ENCODE measurements around the gene HBE1. TPM values are rescaled to one million over a fixed set of nuclear protein-coding genes. Genes with fewer than 3 reads are reported as not detected.
A peak's percentile ranks its signal among the peaks of the same experiment; 100 is the strongest.

The HBE1 gene
- total and polyA plus RNA-seq, 10 of the 15 experiments (the other 5 are each of a cell fraction or from before 2014, with no cell fraction given), result 0.13 to 2.7 (median 0.62) TPM; not detected in 5

- TF ChIP-seq SUZ12 (IDR thresholded peaks at IDR 0.05; ENCODE audit: unreplicated experiment) (no peak), CHD4 (IDR thresholded peaks at IDR 0.05) (no peak), BCL3 (IDR thresholded peaks at IDR 0.05; ENCODE audit: borderline replicate concordance, insufficient read depth, low read depth, low read length, poor library complexity, severe bottlenecking) (no peak)
Observed at GRCh38 chr11:5281596-5281995, 11.9 kb upstream of the HBE1 start (continued).

GRCh38 chr11:5280582-5281102 is 10.9 kb upstream of the HBE1 start:
- ATAC-seq (peak; percentile 97), DNase-seq (ENCODE audit: low read depth, low spot score) (peak; percentile 47), FAIRE-seq (no peak)
- H3K4me3 ChIP-seq, result no peak overlapping the region
- H3K9me3 ChIP-seq (replicated peaks; ENCODE audit: control insufficient read depth, insufficient read depth, low read length), result no peaks in the 10 kb centered on the region
- no TSS peak for BruUV-seq (replicated peaks)
- no peaks in the 10 kb centered on the region for H4K20me1 ChIP-seq (ENCODE audit: control insufficient read depth, insufficient read depth)
- RAD21 ChIA-PET (ENCODE audit: unreplicated experiment), result no interaction called here
- no peaks in the 10 kb centered on the region for H3K4me1 ChIP-seq (ENCODE audit: control insufficient read depth, insufficient read depth, low read length)
- no peak overlapping the region for H3K4me2 ChIP-seq (ENCODE audit: control insufficient read depth, insufficient read depth)
- H3K9ac ChIP-seq (ENCODE audit: control insufficient read depth, insufficient read depth, low read length), result no peak overlapping the region
- 10% methylated on average over 3 of the region's 3 CpGs for WGBS (ENCODE audit: insufficient coverage, insufficient replicate concordance, low lambda C conversion rate, missing lambda C conversion rate)
- intact Hi-C loops (cut with micrococcal nuclease; ENCODE audit: unreplicated experiment), result no loop called here
- no peaks in the 10 kb centered on the region for H3K36me3 ChIP-seq (ENCODE audit: control insufficient read depth in 2 of 2, insufficient read depth in 2 of 2, low read length in 1 of 2)
- H3K79me2 ChIP-seq (ENCODE audit: control insufficient read depth, insufficient read depth, low read length), result no peaks in the 10 kb centered on the region
- H3K27ac ChIP-seq (ENCODE audit: control insufficient read depth, insufficient read depth), result no peak overlapping the region
- POLR2A ChIA-PET, result no interaction called here
- H3K27me3 ChIP-seq (replicated peaks in 1 of 2; ENCODE audit: control insufficient read depth in 2 of 2, insufficient read depth in 2 of 2, low read length in 1 of 2), result no peaks in the 10 kb centered on the region
- CTCF ChIA-PET, result interaction anchor here (1.6 kb wide), 1 partner anchor 9 kb away, joined by 9 read pairs; no protein-coding TSS in a partner anchor
- no peak overlapping the region for H2AFZ ChIP-seq (ENCODE audit: control insufficient read depth, low read depth, low read length)
- SMC1A ChIA-PET (ENCODE audit: uncharacterized antibody, unreplicated experiment), result interaction anchor here (1.5 to 2.5 kb wide), 2 partner anchors 10 to 54 kb away, joined by 3 to 8 read pairs; no protein-coding TSS in a partner anchor
- in situ Hi-C loops (cut with MboI), result no loop called here
- TF ChIP-seq BCL3 (IDR thresholded peaks at IDR 0.05; ENCODE audit: borderline replicate concordance, insufficient read depth, low read depth, low read length, poor library complexity, severe bottlenecking), result peak; percentile 97
- TF ChIP-seq TCF12 (IDR thresholded peaks at IDR 0.05; ENCODE audit: low read depth, low read length), result 0 out of 2 replicates have a peak, but pooled peaks have one; percentile 25
- no peak for TF ChIP-seq PAX8 (IDR thresholded peaks at IDR 0.05)
- TF ChIP-seq CHD1 (IDR thresholded peaks at IDR 0.05; ENCODE audit: low read depth, low read length), result no peak
- 0 out of 2 replicates have a peak, but pooled peaks have one; percentile 43 for TF ChIP-seq TCF3 (IDR thresholded peaks at IDR 0.05; ENCODE audit: borderline replicate concordance, insufficient read depth, low read depth, low read length)
- TF ChIP-seq ZNF592 (IDR thresholded peaks at IDR 0.05), result no peak
- no peak for TF ChIP-seq ZZZ3 (IDR thresholded peaks at IDR 0.05; ENCODE audit: control insufficient read depth, insufficient read length, low read depth)
- peak; percentile 99 for TF ChIP-seq BACH1 (IDR thresholded peaks at IDR 0.05; ENCODE audit: borderline replicate concordance)
- TF ChIP-seq CBX3 (IDR thresholded peaks at IDR 0.05; ENCODE audit: borderline replicate concordance, low read depth), result no peak
- TF ChIP-seq STAT3 (IDR thresholded peaks at IDR 0.05; ENCODE audit: low read depth, low read length), result no peak
- TF ChIP-seq CREM (IDR thresholded peaks at IDR 0.05; ENCODE audit: low read depth), result no peak
- no peak for TF ChIP-seq NFXL1 (IDR thresholded peaks at IDR 0.05; ENCODE audit: borderline replicate concordance)
- 0 out of 2 replicates have a peak, but pooled peaks have one; percentile 8 for TF ChIP-seq YY1 (IDR thresholded peaks at IDR 0.05; ENCODE audit: low read depth, low read length)
